K562 (cell line): ENCODE results near the gene PHF21B. TPM values are rescaled to one million over a fixed set of nuclear protein-coding genes. Genes with fewer than 3 reads are reported as not detected.

Experiments used
- ATAC-seq: fragments of 200-7000 bp; cut with Tn5 transposase; 3 replicates; pipeline ENCODE4 v1.9.1; 2020; ENCODE audit warnings: moderate library complexity
- BruUV-seq: library from RNA; stranded (reverse); fragments of 400-500 nt; replicated peaks from 2 replicates; lab custom pipeline; 2021; lab: Mats Ljungman, UMichigan
- CTCF ChIA-PET: fragments of 300-600 bp; formaldehyde crosslinking; extraction: SDS; loops from one replicate; lab custom pipeline; 2021; ENCODE audit warnings: low intra/inter-chr PET ratio; lab: Yijun Ruan, JAX
- POLR2A ChIA-PET: fragments of 300-600, 350-650 bp; sonication (Branson Sonifier 250); formaldehyde crosslinking; extraction: SDS; loops from one replicate; lab custom pipeline; 2021; ENCODE audit warnings: antibody characterized with exemption, inconsistent platforms; lab: Yijun Ruan, JAX
- DNase-seq, 4 experiments: peaks; one replicate each; pipeline versions ENCODE4 v3.0.0 to v3.0.0-alpha.2; 2011 to 2018; ENCODE audit warnings: low spot score in 3 of 4, mixed read lengths in 3 of 4; ENCODE audit errors: extremely low read depth in 1 of 4
- FAIRE-seq: peaks from 2 replicates; lab custom pipeline; 2011; peaks lifted over from hg19 to GRCh38; lab: Jason Lieb, UNC
- H2AFZ ChIP-seq: 2 replicates; pipeline ENCODE4 v1.6.0; 2011; ENCODE audit warnings: low read depth, low read length, control low read depth, inconsistent platforms
- H3K27ac ChIP-seq: fragments of 200-600 bp; 3 replicates; pipeline ENCODE4 v1.8.0; 2011; ENCODE audit warnings: low read depth, mild to moderate bottlenecking, control low read depth, inconsistent platforms, low read length, moderate library complexity, mixed read lengths; ENCODE audit errors: extremely low read depth
- H3K27me3 ChIP-seq, 2 experiments: fragments of 300-600 bp in 1 of 2; 2 replicates in 1 of 2; 3 replicates in 1 of 2; pipeline versions ENCODE4 v1.6.0 to v1.8.0; 2011; ENCODE audit warnings: inconsistent platforms in 2 of 2, low read length in 2 of 2, mild to moderate bottlenecking in 1 of 2, mixed read lengths in 1 of 2, moderate library complexity in 1 of 2; ENCODE audit not compliant: control insufficient read depth in 2 of 2, insufficient read depth in 2 of 2
- H3K36me3 ChIP-seq: fragments of 300-600 bp; 3 replicates; pipeline ENCODE4 v1.8.0; 2011; ENCODE audit warnings: mild to moderate bottlenecking, low read length, inconsistent platforms; ENCODE audit not compliant: control insufficient read depth, insufficient read depth
- H3K4me1 ChIP-seq, 2 experiments: fragments of 200-600 bp in 1 of 2; replicated peaks in 1 of 2; 2 replicates in 1 of 2; 3 replicates in 1 of 2; pipeline versions ENCODE4 v1.5.1 to v1.8.0; 2011; ENCODE audit warnings: inconsistent platforms in 2 of 2, low read length in 2 of 2, mild to moderate bottlenecking in 1 of 2, mixed read lengths in 1 of 2, moderate library complexity in 1 of 2; ENCODE audit not compliant: control insufficient read depth in 2 of 2, insufficient read depth in 2 of 2
- H3K4me2 ChIP-seq: 2 replicates; pipeline ENCODE4 v1.6.1; 2011; ENCODE audit warnings: low read length, control low read depth, inconsistent platforms, mixed read lengths; ENCODE audit not compliant: insufficient read depth
- H3K4me3 ChIP-seq: fragments of 200-600 bp; sonication (generic), shearing (Covaris generic); 2 replicates; pipeline ENCODE4 v1.5.1; 2016; ENCODE audit warnings: control low read depth, inconsistent platforms
- H3K79me2 ChIP-seq: fragments of 200-600 bp; 3 replicates; pipeline ENCODE4 v1.8.0; 2011; ENCODE audit warnings: low read length, inconsistent platforms; ENCODE audit not compliant: control insufficient read depth, insufficient read depth
- H3K9ac ChIP-seq, 2 experiments: 2 replicates each; pipeline versions ENCODE4 v1.6.0 to v1.6.1; 2011; ENCODE audit warnings: low read depth in 2 of 2, low read length in 2 of 2, control low read depth in 1 of 2, inconsistent platforms in 1 of 2, mild to moderate bottlenecking in 1 of 2, mixed read lengths in 1 of 2; ENCODE audit not compliant: insufficient read depth in 1 of 2
- H3K9me1 ChIP-seq: one replicate; pipeline ENCODE4 v1.6.0; 2011; ENCODE audit warnings: inconsistent platforms, mild to moderate bottlenecking, low read length, moderate library complexity; ENCODE audit not compliant: control insufficient read depth, insufficient read depth
- H3K9me3 ChIP-seq: replicated peaks from 2 replicates; pipeline ENCODE4 v1.5.1; 2011; ENCODE audit warnings: low read depth, low read length, inconsistent platforms; ENCODE audit not compliant: control insufficient read depth, insufficient read depth
- H4K20me1 ChIP-seq: replicated peaks from 2 replicates; pipeline ENCODE4 v1.6.1; 2011; ENCODE audit warnings: low read length, inconsistent platforms, mixed read lengths; ENCODE audit not compliant: control insufficient read depth, insufficient read depth
- ASH1L ChIP-seq: fragments of 450-650 bp; IDR thresholded peaks from 2 replicates; pipeline ENCODE4 v1.6.1; 2018; ENCODE audit warnings: borderline replicate concordance, mild to moderate bottlenecking, low read depth; ENCODE audit not compliant: partially characterized antibody
- CBFA2T3 ChIP-seq: fragments of 450-650 bp; IDR thresholded peaks from 2 replicates; pipeline ENCODE4 v1.6.1; 2017
- CREB1 ChIP-seq, 2 experiments: sonication (generic) in 1 of 2; formaldehyde crosslinking in 1 of 2; IDR thresholded peaks; 2 replicates each; pipeline versions ENCODE4 v1.6.1 to v1.8.0; 2012 to 2022; ENCODE audit warnings: inconsistent platforms in 1 of 2, mild to moderate bottlenecking in 1 of 2, missing genetic modification reagents in 1 of 2, moderate library complexity in 1 of 2
- NR2C2 ChIP-seq, 2 experiments: fragments of 200-800 bp in 1 of 2; sonication (Bioruptor generic) in 1 of 2; sonication (generic) in 1 of 2; formaldehyde crosslinking in 1 of 2; IDR thresholded peaks; 2 replicates each; pipeline versions ENCODE4 v1.6.1 to v1.8.0; 2016 to 2022; ENCODE audit warnings: mild to moderate bottlenecking in 1 of 2, missing compliant biosample characterization in 1 of 2, missing genetic modification characterization in 1 of 2, missing genetic modification reagents in 1 of 2
- SMARCA4 ChIP-seq: fragments of 450-650 bp; IDR thresholded peaks from 2 replicates; pipeline ENCODE4 v1.6.1; 2016
- ZNF24 ChIP-seq: fragments of 450-650 bp; IDR thresholded peaks from 2 replicates; pipeline ENCODE4 v1.6.1; 2016
- WGBS: fragments of 100-300 bp; shearing (Covaris generic); methylation state at CpG from one replicate; pipeline ENCODE4 v1.1.6; 2016; ENCODE audit warnings: low coverage, mixed read lengths; ENCODE audit not compliant: insufficient coverage; ENCODE audit errors: missing lambda C conversion rate; 5-methylcytosine and 5-hydroxymethylcytosine counted together
- in situ Hi-C: fragments of 300-500 bp; cut with MboI; formaldehyde crosslinking; loops from 4 replicates; pipeline ENCODE4 v1.15.0; 2018; ENCODE audit warnings: inconsistent platforms, mixed read lengths
- intact Hi-C: fragments of 100-400 bp; cut with micrococcal nuclease; formaldehyde crosslinking; loops from 2 replicates; pipeline ENCODE4 v1.14.2; 2022
- polyA plus RNA-seq, 8 experiments: library from polyadenylated mRNA; depleted of rRNA in 4 of 8; stranded (reverse) in 5 of 8; unstranded in 3 of 8; fragments of >200 nt; fragmentation: Nextera tagmentation in 2 of 8; fragmentation: Illumina TruSeq in 1 of 8; extraction: Ambion mirVana in 2 of 8; extraction: Trizol in 1 of 8; gene quantifications; 2 replicates each; pipeline versions ENCODE4 v1.2.1 to v1.2.3, GENCODE V29; 2011 to 2014; ENCODE audit warnings: inconsistent platforms in 1 of 8, missing spikeins in 1 of 8
- total RNA-seq, 7 experiments: library from RNA; depleted of rRNA in 6 of 7; stranded (reverse); fragments of >200 nt in 6 of 7; fragmentation: Illumina TruSeq in 2 of 7; extraction: Trizol in 2 of 7; gene quantifications; 2 replicates each; pipeline versions ENCODE4 v1.2.1 to v1.2.3, GENCODE V29; 2011 to 2021; ENCODE audit warnings: low replicate concordance in 1 of 7
- TF ChIP-seq, protein P1 (sequence below): fragments of 450-650 bp; formaldehyde crosslinking; IDR thresholded peaks from 2 replicates; pipeline ENCODE4 v1.4.0; 2020; ENCODE audit warnings: mild to moderate bottlenecking, moderate library complexity
- TF ChIP-seq, protein P2 (sequence below): sonication (generic); formaldehyde crosslinking; IDR thresholded peaks from 2 replicates; pipeline ENCODE4 v1.8.0; 2022; ENCODE audit warnings: mild to moderate bottlenecking, missing genetic modification reagents, borderline replicate concordance
- TF ChIP-seq, protein P3 (sequence below): sonication (generic); formaldehyde crosslinking; IDR thresholded peaks from 2 replicates; pipeline ENCODE4 v1.8.0; 2022; ENCODE audit warnings: mild to moderate bottlenecking, missing genetic modification reagents
- TF ChIP-seq, protein P4 (sequence below): fragments of 250-450 bp; sonication (Bioruptor Pico); IDR thresholded peaks from 2 replicates; pipeline ENCODE4 v1.8.0; 2021; ENCODE audit warnings: moderate library complexity, mild to moderate bottlenecking, inconsistent platforms
- TF ChIP-seq, protein P5 (sequence below), 3 experiments: fragments of 200-800 bp in 1 of 3; fragments of 250-450 bp in 1 of 3; fragments of 450-650 bp in 1 of 3; sonication (Bioruptor Pico) in 1 of 3; sonication (Bioruptor generic) in 1 of 3; formaldehyde crosslinking in 1 of 3; IDR thresholded peaks; 2 replicates each; pipeline versions ENCODE4 v1.6.1 to v1.8.0; 2016 to 2022; ENCODE audit warnings: mild to moderate bottlenecking in 2 of 3, missing genetic modification characterization in 2 of 3, missing compliant biosample characterization in 1 of 3, moderate library complexity in 1 of 3

PHF21B gene
- total and polyA plus RNA-seq, 9 of the 15 experiments (the other 6 are each of a cell fraction or from before 2014, with no cell fraction given): 0.04 TPM; not detected in 8

DNA sequence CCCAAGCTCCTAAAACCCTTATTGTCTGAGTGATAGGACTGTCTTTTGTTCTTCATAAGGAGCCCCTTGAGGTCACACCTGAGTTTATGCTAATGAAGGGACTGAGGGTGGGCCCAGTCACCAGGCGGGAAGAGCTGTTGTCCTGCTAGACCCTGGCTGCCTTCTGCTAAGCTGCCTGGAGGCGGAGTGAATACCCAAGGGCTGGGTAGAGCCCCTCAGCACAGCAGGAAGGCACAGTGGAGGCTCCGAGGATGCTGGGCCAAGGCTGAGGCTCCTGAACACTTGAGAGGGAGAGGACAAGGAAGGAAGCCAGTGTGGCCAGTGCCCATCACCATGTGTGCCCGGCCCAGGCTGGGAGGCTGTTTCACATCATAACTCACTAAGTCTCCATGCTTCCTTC, 4.8 kb upstream of the PHF21B start:
- ChIA-PET POLR2A (no interaction called here), CTCF (no interaction called here)
- H3K4me2 ChIP-seq: no peak overlapping the region
- no peak overlapping the region for H3K4me3 ChIP-seq
- no peak for ATAC-seq
- H3K27me3 ChIP-seq: peaks cover 2 to 18% of the 10 kb centered on the region in 2 experiments; a peak in 4 of 5 replicates
- no TSS peak for BruUV-seq
- H3K4me1 ChIP-seq: no peaks in the 10 kb centered on the region; a peak in 2 of 5 replicates
- DNase-seq: no peak
- H3K79me2 ChIP-seq: no peaks in the 10 kb centered on the region
- H3K27ac ChIP-seq: no peak overlapping the region
- no peaks in the 10 kb centered on the region for H4K20me1 ChIP-seq
- H3K9ac ChIP-seq: no peak overlapping the region
- no peak overlapping the region for H2AFZ ChIP-seq
- 0% methylated on average over 1 of the region's 4 CpGs for WGBS
- intact Hi-C loops: no loop called here
- in situ Hi-C loops: no loop called here
- no peaks in the 10 kb centered on the region for H3K9me3 ChIP-seq
- FAIRE-seq: no peak
- no peaks in the 10 kb centered on the region for H3K9me1 ChIP-seq
- no peaks in the 10 kb centered on the region for H3K36me3 ChIP-seq
- TF ChIP-seq NR2C2 (CRISPR knock-in tag; IDR thresholded peaks at IDR 0.05) (no peak), NR2C2 (tag; IDR thresholded peaks at IDR 0.05) (no peak), CBFA2T3 (no peak), ZNF24 (no peak), CREB1 (IDR thresholded peaks at IDR 0.05) (no peak), CREB1 (CRISPR knock-in tag; IDR thresholded peaks at IDR 0.05) (no peak), ASH1L (no peak), SMARCA4 (no peak)
- TF ChIP-seq, protein P1, sequence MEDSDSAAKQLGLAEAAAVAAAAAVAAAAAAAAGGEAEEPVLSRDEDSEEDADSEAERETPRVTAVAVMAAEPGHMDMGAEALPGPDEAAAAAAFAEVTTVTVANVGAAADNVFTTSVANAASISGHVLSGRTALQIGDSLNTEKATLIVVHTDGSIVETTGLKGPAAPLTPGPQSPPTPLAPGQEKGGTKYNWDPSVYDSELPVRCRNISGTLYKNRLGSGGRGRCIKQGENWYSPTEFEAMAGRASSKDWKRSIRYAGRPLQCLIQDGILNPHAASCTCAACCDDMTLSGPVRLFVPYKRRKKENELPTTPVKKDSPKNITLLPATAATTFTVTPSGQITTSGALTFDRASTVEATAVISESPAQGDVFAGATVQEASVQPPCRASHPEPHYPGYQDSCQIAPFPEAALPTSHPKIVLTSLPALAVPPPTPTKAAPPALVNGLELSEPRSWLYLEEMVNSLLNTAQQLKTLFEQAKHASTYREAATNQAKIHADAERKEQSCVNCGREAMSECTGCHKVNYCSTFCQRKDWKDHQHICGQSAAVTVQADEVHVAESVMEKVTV (CRISPR knock-in tag): no peak
- TF ChIP-seq, protein P2, sequence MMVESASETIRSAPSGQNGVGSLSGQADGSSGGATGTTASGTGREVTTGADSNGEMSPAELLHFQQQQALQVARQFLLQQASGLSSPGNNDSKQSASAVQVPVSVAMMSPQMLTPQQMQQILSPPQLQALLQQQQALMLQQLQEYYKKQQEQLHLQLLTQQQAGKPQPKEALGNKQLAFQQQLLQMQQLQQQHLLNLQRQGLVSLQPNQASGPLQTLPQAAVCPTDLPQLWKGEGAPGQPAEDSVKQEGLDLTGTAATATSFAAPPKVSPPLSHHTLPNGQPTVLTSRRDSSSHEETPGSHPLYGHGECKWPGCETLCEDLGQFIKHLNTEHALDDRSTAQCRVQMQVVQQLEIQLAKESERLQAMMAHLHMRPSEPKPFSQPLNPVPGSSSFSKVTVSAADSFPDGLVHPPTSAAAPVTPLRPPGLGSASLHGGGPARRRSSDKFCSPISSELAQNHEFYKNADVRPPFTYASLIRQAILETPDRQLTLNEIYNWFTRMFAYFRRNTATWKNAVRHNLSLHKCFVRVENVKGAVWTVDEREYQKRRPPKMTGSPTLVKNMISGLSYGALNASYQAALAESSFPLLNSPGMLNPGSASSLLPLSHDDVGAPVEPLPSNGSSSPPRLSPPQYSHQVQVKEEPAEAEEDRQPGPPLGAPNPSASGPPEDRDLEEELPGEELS (CRISPR knock-in tag): no peak
- TF ChIP-seq, protein P3, sequence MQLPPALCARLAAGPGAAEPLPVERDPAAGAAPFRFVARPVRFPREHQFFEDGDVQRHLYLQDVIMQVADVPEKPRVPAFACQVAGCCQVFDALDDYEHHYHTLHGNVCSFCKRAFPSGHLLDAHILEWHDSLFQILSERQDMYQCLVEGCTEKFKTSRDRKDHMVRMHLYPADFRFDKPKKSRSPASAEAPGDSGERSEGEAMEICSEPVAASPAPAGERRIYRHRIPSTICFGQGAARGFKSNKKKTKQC (CRISPR knock-in tag): no peak
- TF ChIP-seq, protein P4, sequence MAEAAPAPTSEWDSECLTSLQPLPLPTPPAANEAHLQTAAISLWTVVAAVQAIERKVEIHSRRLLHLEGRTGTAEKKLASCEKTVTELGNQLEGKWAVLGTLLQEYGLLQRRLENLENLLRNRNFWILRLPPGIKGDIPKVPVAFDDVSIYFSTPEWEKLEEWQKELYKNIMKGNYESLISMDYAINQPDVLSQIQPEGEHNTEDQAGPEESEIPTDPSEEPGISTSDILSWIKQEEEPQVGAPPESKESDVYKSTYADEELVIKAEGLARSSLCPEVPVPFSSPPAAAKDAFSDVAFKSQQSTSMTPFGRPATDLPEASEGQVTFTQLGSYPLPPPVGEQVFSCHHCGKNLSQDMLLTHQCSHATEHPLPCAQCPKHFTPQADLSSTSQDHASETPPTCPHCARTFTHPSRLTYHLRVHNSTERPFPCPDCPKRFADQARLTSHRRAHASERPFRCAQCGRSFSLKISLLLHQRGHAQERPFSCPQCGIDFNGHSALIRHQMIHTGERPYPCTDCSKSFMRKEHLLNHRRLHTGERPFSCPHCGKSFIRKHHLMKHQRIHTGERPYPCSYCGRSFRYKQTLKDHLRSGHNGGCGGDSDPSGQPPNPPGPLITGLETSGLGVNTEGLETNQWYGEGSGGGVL (CRISPR knock-in tag): no peak
- TF ChIP-seq, protein P5, sequence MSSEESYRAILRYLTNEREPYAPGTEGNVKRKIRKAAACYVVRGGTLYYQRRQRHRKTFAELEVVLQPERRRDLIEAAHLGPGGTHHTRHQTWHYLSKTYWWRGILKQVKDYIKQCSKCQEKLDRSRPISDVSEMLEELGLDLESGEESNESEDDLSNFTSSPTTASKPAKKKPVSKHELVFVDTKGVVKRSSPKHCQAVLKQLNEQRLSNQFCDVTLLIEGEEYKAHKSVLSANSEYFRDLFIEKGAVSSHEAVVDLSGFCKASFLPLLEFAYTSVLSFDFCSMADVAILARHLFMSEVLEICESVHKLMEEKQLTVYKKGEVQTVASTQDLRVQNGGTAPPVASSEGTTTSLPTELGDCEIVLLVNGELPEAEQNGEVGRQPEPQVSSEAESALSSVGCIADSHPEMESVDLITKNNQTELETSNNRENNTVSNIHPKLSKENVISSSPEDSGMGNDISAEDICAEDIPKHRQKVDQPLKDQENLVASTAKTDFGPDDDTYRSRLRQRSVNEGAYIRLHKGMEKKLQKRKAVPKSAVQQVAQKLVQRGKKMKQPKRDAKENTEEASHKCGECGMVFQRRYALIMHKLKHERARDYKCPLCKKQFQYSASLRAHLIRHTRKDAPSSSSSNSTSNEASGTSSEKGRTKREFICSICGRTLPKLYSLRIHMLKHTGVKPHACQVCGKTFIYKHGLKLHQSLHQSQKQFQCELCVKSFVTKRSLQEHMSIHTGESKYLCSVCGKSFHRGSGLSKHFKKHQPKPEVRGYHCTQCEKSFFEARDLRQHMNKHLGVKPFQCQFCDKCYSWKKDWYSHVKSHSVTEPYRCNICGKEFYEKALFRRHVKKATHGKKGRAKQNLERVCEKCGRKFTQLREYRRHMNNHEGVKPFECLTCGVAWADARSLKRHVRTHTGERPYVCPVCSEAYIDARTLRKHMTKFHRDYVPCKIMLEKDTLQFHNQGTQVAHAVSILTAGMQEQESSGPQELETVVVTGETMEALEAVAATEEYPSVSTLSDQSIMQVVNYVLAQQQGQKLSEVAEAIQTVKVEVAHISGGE (CRISPR knock-in tag; IDR thresholded peaks at IDR 0.05): no peak
